ENCODE data around the gene KNSTRN. TPM values are rescaled to one million over a fixed set of nuclear protein-coding genes. Genes with fewer than 3 reads are reported as not detected.

The KNSTRN gene
- 45.1 and 118 TPM in 2 replicates for total RNA-seq

GRCh38 chr15:40382580-40383456 lies at the start of gene KNSTRN:
TSS of gene KNSTRN (plus strand) at chr15:40382721. CDS start at chr15:40382836, 115 bp downstream.

GRCh38 chr15:40340740-40341400 lies 41.7 kb upstream of the KNSTRN start, which contains the start of gene CCDC9B:
TSS of gene CCDC9B (minus strand) at chr15:40340939. CDS start at chr15:40340819, 120 bp downstream.

GRCh38 chr15:40357723-40358470 lies 24.6 kb upstream of the KNSTRN start, which contains the start of gene DISP2:
TSS of gene DISP2 (plus strand) at chr15:40358219. CDS start at chr15:40358322, 103 bp downstream.

GRCh38 chr15:40405501-40406381 lies 23.2 kb downstream of the KNSTRN start, which contains the start of gene IVD:
TSS of gene IVD (plus strand) at chr15:40405795. CDS start at chr15:40405828, 33 bp downstream.

GRCh38 chr15:40440743-40441564 lies 58.4 kb downstream of the KNSTRN start, which contains the start of gene BAHD1:
TSS of gene BAHD1 (plus strand) at chr15:40440953. CDS start at chr15:40458465, 17,512 bp downstream.

Other genes starting within 250 kb of the KNSTRN start
- gene BUB1B, start 221.7 kb upstream of the KNSTRN start, total RNA-seq, result 16.2 and 64.9 TPM in 2 replicates
- gene PAK6, start 143.7 kb upstream of the KNSTRN start, total RNA-seq, result under 0.01 TPM in 2 replicates
- not detected in 2 replicates for gene ANKRD63, start 99.7 kb upstream of the KNSTRN start, total RNA-seq
- 0.12 and 0.66 TPM in 2 replicates for gene PLCB2, start 74.8 kb upstream of the KNSTRN start, total RNA-seq
- gene INAFM2, start 59.0 kb upstream of the KNSTRN start, total RNA-seq, result 8.7 and 10.1 TPM in 2 replicates
- 32.9 and 46.2 TPM in 2 replicates for gene CCDC9B, start 41.8 kb upstream of the KNSTRN start, total RNA-seq
- not detected in 2 replicates for gene PHGR1, start 31.7 kb upstream of the KNSTRN start, total RNA-seq
- gene DISP2, start 24.5 kb upstream of the KNSTRN start, total RNA-seq, result under 0.01 and 0.12 TPM in 2 replicates
- gene IVD, start 23.1 kb downstream of the KNSTRN start, total RNA-seq, result 46.3 and 60.2 TPM in 2 replicates
- gene BAHD1, start 58.2 kb downstream of the KNSTRN start, total RNA-seq, result 7.3 and 8.5 TPM in 2 replicates
- 8.5 and 11.0 TPM in 2 replicates for gene CHST14, start 88.3 kb downstream of the KNSTRN start, total RNA-seq
- gene CCDC32, start 182.3 kb downstream of the KNSTRN start, total RNA-seq, result 18.2 and 19.1 TPM in 2 replicates
- 14.0 and 18.0 TPM in 2 replicates for gene RPUSD2, start 186.6 kb downstream of the KNSTRN start, total RNA-seq
- gene KNL1, start 211.5 kb downstream of the KNSTRN start, total RNA-seq, result 11.1 and 43.8 TPM in 2 replicates

Data from uterine smooth muscle cell (primary cell).